NT2/D1 (cell line): ENCODE data around the gene YEATS2.

Source experiments
- SUZ12 ChIP-seq: IDR thresholded peaks from 2 replicates; pipeline ENCODE4 v1.6.1; 2011; ENCODE audit not compliant: insufficient read length, insufficient read depth; ENCODE audit errors: extremely low read depth
- YY1 ChIP-seq: IDR thresholded peaks from 2 replicates; pipeline ENCODE4 v1.6.1; 2011; ENCODE audit not compliant: insufficient read length, insufficient read depth
- ZNF274 ChIP-seq: IDR thresholded peaks from 2 replicates; pipeline ENCODE4 v1.6.1; 2011; ENCODE audit warnings: mild to moderate bottlenecking, low read depth, low read length

DNA sequence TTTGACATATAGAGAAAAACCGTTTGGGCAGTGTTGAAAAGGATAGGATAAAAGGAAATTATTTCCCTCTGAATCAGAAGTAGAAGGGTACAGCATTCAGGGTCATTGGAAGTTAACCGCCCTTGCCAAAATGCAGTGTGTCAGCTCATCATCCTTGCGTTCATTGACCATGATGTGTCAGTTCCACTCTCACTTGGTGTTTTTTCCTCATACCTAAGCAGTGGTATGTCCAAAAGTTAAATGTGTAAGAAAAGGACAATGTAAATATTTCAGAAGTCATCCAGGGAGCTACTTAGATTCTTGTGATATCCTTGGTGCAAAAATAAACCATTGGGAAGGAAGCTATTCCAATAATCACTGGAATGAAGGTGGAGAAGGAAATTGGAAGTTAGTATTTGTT, 77.0 kb downstream of the YEATS2 start:
- TF ChIP-seq SUZ12 (no peak), ZNF274 (no peak), YY1 (no peak)
